IPS DF 6.9 (cell line): ENCODE data around the gene BNC2.

Source experiments
- DNase-seq: peaks from one replicate; pipeline ENCODE4 v3.0.0-alpha.2; 2013; ENCODE audit warnings: low read depth, low spot score
- H3K27ac ChIP-seq: one replicate; pipeline ENCODE4 v1.5.1; 2013; ENCODE audit warnings: low read length, control low read depth
- H3K27me3 ChIP-seq: 2 replicates; pipeline ENCODE4 v1.6.1; 2013; ENCODE audit warnings: mild to moderate bottlenecking, low read length; ENCODE audit not compliant: control insufficient read depth, insufficient read depth
- H3K36me3 ChIP-seq: 2 replicates; pipeline ENCODE4 v1.6.1; 2013; ENCODE audit warnings: low read length; ENCODE audit not compliant: control insufficient read depth, insufficient read depth
- H3K4me1 ChIP-seq: 2 replicates; pipeline ENCODE4 v1.6.1; 2013; ENCODE audit warnings: low read length; ENCODE audit not compliant: control insufficient read depth, insufficient read depth
- H3K4me3 ChIP-seq: 2 replicates; pipeline ENCODE4 v1.5.1; 2013; ENCODE audit warnings: mild to moderate bottlenecking, low read length
- H3K9me3 ChIP-seq: 2 replicates; pipeline ENCODE4 v1.6.1; 2013; ENCODE audit warnings: low read length, inconsistent platforms; ENCODE audit not compliant: control insufficient read depth, insufficient read depth
- WGBS: extraction: QIAGEN DNeasy Blood & Tissue Kit; methylation state at CpG from one replicate; pipeline ENCODE4 v1.1.7; 2013; ENCODE audit warnings: mixed read lengths, missing lambda C conversion rate; ENCODE audit not compliant: insufficient read length, insufficient coverage; 5-methylcytosine and 5-hydroxymethylcytosine counted together

BNC2 gene

GRCh38 chr9:16431666-16432392 lies 438.6 kb downstream of the BNC2 start:
- H3K27ac ChIP-seq, result no peak overlapping the region
- H3K9me3 ChIP-seq, result no peaks in the 10 kb centered on the region
- no CpG with 5 or more reads among the region's 3 CpGs for WGBS
- no peaks in the 10 kb centered on the region for H3K36me3 ChIP-seq
- no peak for DNase-seq
- H3K4me1 ChIP-seq, result peaks cover 2% of the 10 kb centered on the region; the same call in 1 of the 2 replicates
- H3K27me3 ChIP-seq, result no peaks in the 10 kb centered on the region
- no peak overlapping the region for H3K4me3 ChIP-seq

GRCh38 chr9:16429671-16430070 lies 440.8 kb downstream of the BNC2 start:
- Histone ChIP-seq H3K36me3 (no peaks in the 10 kb centered on the region), H3K27ac (no peak overlapping the region), H3K27me3 (no peaks in the 10 kb centered on the region), H3K9me3 (no peaks in the 10 kb centered on the region), H3K4me3 (no peak overlapping the region), H3K4me1 (peaks cover 5% of the 10 kb centered on the region)
- DNase-seq, result no peak
- no CpG with 5 or more reads among the region's 5 CpGs for WGBS

GRCh38 chr9:16427873-16428427 lies 442.5 kb downstream of the BNC2 start:
- H3K36me3 ChIP-seq, result no peaks in the 10 kb centered on the region
- WGBS, result no CpG with 5 or more reads among the region's 6 CpGs

GRCh38 chr9:16426716-16427115 lies 443.8 kb downstream of the BNC2 start:
- Histone ChIP-seq H3K27me3 (no peaks in the 10 kb centered on the region), H3K9me3 (no peaks in the 10 kb centered on the region), H3K4me3 (no peak overlapping the region), H3K27ac (no peak overlapping the region), H3K36me3 (no peaks in the 10 kb centered on the region), H3K4me1 (peaks cover 6% of the 10 kb centered on the region)
- no peak for DNase-seq
- WGBS, result no CpG with 5 or more reads among the region's 2 CpGs

More at GRCh38 chr9:16427873-16428427, 442.5 kb downstream of the BNC2 start:
- no peaks in the 10 kb centered on the region for H3K27me3 ChIP-seq
- H3K9me3 ChIP-seq, result no peaks in the 10 kb centered on the region
- H3K27ac ChIP-seq, result no peak overlapping the region
- H3K4me3 ChIP-seq, result no peak overlapping the region
- no peak for DNase-seq
- peaks cover 5% of the 10 kb centered on the region for H3K4me1 ChIP-seq

- DNase-seq, result no peak
- Histone ChIP-seq H3K4me1 (peaks cover 6% of the 10 kb centered on the region; the same call in 1 of the 2 replicates), H3K9me3 (no peaks in the 10 kb centered on the region), H3K27me3 (no peaks in the 10 kb centered on the region), H3K4me3 (no peak overlapping the region), H3K27ac (no peak overlapping the region), H3K36me3 (no peaks in the 10 kb centered on the region)
- WGBS, result no CpG with 5 or more reads among the region's 8 CpGs
These were observed 444.8 kb downstream of the BNC2 start for GRCh38 chr9:16425562-16426231.

- Histone ChIP-seq H3K27ac (no peak overlapping the region), H3K36me3 (peaks cover 4% of the 10 kb centered on the region; the same call in 1 of the 2 replicates), H3K27me3 (no peaks in the 10 kb centered on the region), H3K9me3 (no peaks in the 10 kb centered on the region), H3K4me1 (peaks cover 6% of the 10 kb centered on the region; the same call in 1 of the 2 replicates), H3K4me3 (no peak overlapping the region)
- no peak for DNase-seq
- no CpG with 5 or more reads among the region's 5 CpGs for WGBS
These were observed 448.4 kb downstream of the BNC2 start for GRCh38 chr9:16422114-16422513.

- no peak for DNase-seq
- Histone ChIP-seq H3K4me3 (no peak overlapping the region), H3K9me3 (no peaks in the 10 kb centered on the region), H3K27ac (no peak overlapping the region), H3K27me3 (no peaks in the 10 kb centered on the region), H3K4me1 (peaks cover 6% of the 10 kb centered on the region; the same call in 1 of the 2 replicates), H3K36me3 (peaks cover 4% of the 10 kb centered on the region; the same call in 1 of the 2 replicates)
- WGBS, result no CpG with 5 or more reads among the region's 7 CpGs
These were observed 448.9 kb downstream of the BNC2 start for GRCh38 chr9:16421532-16421931.

- Histone ChIP-seq H3K9me3 (no peaks in the 10 kb centered on the region), H3K27me3 (no peaks in the 10 kb centered on the region), H3K4me1 (0 out of 2 replicates have a peak, but pooled peaks cover 2% of the 10 kb centered on the region), H3K27ac (no peak overlapping the region), H3K36me3 (peaks cover 4% of the 10 kb centered on the region; the same call in 1 of the 2 replicates), H3K4me3 (no peak overlapping the region)
- no peak for DNase-seq
- WGBS, result no CpG with 5 or more reads among the region's 12 CpGs
These were observed 451.3 kb downstream of the BNC2 start for GRCh38 chr9:16419124-16419523.

GRCh38 chr9:16418721-16419120 lies 451.7 kb downstream of the BNC2 start:
- Histone ChIP-seq H3K4me3 (no peak overlapping the region), H3K9me3 (no peaks in the 10 kb centered on the region), H3K27me3 (no peaks in the 10 kb centered on the region), H3K36me3 (peaks cover 4% of the 10 kb centered on the region; the same call in 1 of the 2 replicates), H3K4me1 (0 out of 2 replicates have a peak, but pooled peaks cover 2% of the 10 kb centered on the region), H3K27ac (no peak overlapping the region)
- WGBS, result no CpG with 5 or more reads among the region's 6 CpGs
- DNase-seq, result no peak

GRCh38 chr9:16417749-16418148 lies 452.7 kb downstream of the BNC2 start:
- Histone ChIP-seq H3K9me3 (no peaks in the 10 kb centered on the region), H3K27ac (no peak overlapping the region), H3K36me3 (peaks cover 4% of the 10 kb centered on the region; the same call in 1 of the 2 replicates), H3K4me1 (0 out of 2 replicates have a peak, but pooled peaks cover 2% of the 10 kb centered on the region), H3K4me3 (no peak overlapping the region), H3K27me3 (no peaks in the 10 kb centered on the region)
- DNase-seq, result no peak
- no CpG with 5 or more reads among the region's 3 CpGs for WGBS
